ENCODE data around the gene ST3GAL2. TPM values are rescaled to one million over a fixed set of nuclear protein-coding genes. Genes with fewer than 3 reads are reported as not detected.

ST3GAL2 gene
- polyA plus RNA-seq, 2 of the 4 experiments (the other 2 are of a cell fraction): 11.1 to 16.3 TPM

GRCh38 chr16:70437017-70437581 is 1.8 kb downstream of the ST3GAL2 start:
- Histone ChIP-seq H3K4me2 (peak overlapping the region; percentile 89), H3K4me1 (peaks cover 59% of the 10 kb centered on the region), H3K4me3 (peak overlapping the region; percentile 69), H3K9me3 (no peaks in the 10 kb centered on the region), H3K27ac (peak overlapping the region; percentile 1 to 98; a peak in 4 of 6 replicates)
- no peak for TF ChIP-seq HOXA7 (CRISPR knock-in tag; IDR thresholded peaks at IDR 0.05)
- no peak for TF ChIP-seq EHMT2 (IDR thresholded peaks at IDR 0.05; ENCODE audit: low read depth)
- TF ChIP-seq TP53 (CRISPR knock-in tag; IDR thresholded peaks at IDR 0.05): no peak
- TF ChIP-seq BCL3 (IDR thresholded peaks at IDR 0.05): no peak
- TF ChIP-seq E2F6 (IDR thresholded peaks at IDR 0.05; ENCODE audit: borderline replicate concordance, low read depth): no peak
- no peak for TF ChIP-seq JUN (IDR thresholded peaks at IDR 0.05)
- no peak for TF ChIP-seq CHD4 (IDR thresholded peaks at IDR 0.05; ENCODE audit: borderline replicate concordance)
- no peak for TF ChIP-seq POLR2AphosphoS2 (conservative IDR thresholded peaks at IDR 0.05; ENCODE audit: low read length)
- no peak for TF ChIP-seq ELK1 (IDR thresholded peaks at IDR 0.05; ENCODE audit: low read depth, low read length)
- no peak for TF ChIP-seq EP300 (IDR thresholded peaks at IDR 0.05)
- no peak for TF ChIP-seq MAFK (IDR thresholded peaks at IDR 0.05; ENCODE audit: partially characterized antibody)
- no peak for TF ChIP-seq GATA3 (IDR thresholded peaks at IDR 0.05; ENCODE audit: borderline replicate concordance)
- TF ChIP-seq REST (IDR thresholded peaks at IDR 0.05): no peak
- no peak for TF ChIP-seq MAX (IDR thresholded peaks at IDR 0.05)
- no peak for TF ChIP-seq KDM1A (IDR thresholded peaks at IDR 0.05; ENCODE audit: low read depth)
- TF ChIP-seq POLR2A (IDR thresholded peaks at IDR 0.05; ENCODE audit: low read length): no peak
- WGBS (ENCODE audit: missing lambda C conversion rate): 77% methylated on average over 5 of the region's 5 CpGs
- ChIA-PET CTCF (interaction anchor here (0.8 to 1.5 kb wide), 2 partner anchors 12 to 20 kb away, joined by 3 to 4 read pairs; no protein-coding TSS in a partner anchor), POLR2A (interaction anchor here (3.6 kb wide), 1 partner anchor 56 kb away, joined by 20 read pairs; no protein-coding TSS in a partner anchor)
- DNase-seq (ENCODE audit: low read depth in 1 of 2, low spot score in 1 of 2) (no peak), ATAC-seq (no peak), FAIRE-seq (no peak)

- H3K4me3 ChIP-seq: no peak overlapping the region
- H3K27ac ChIP-seq: peak overlapping the region in 1 of 2 experiments; percentile 72; a peak in 3 of 6 replicates
- no peak overlapping the region for H3K4me2 ChIP-seq
- H3K9me3 ChIP-seq: no peaks in the 10 kb centered on the region
- ATAC-seq (no peak), FAIRE-seq (no peak), DNase-seq (ENCODE audit: low read depth in 1 of 2, low spot score in 1 of 2) (no peak)
- POLR2A ChIA-PET: interaction anchor here (3.0 kb wide), 1 partner anchor 53 kb away, joined by 8 read pairs; no protein-coding TSS in a partner anchor
- 89% methylated on average over 6 of the region's 6 CpGs for WGBS (ENCODE audit: missing lambda C conversion rate)
- peaks cover 74% of the 10 kb centered on the region for H3K4me1 ChIP-seq
- CTCF ChIA-PET: interaction anchor here (0.8 to 2.3 kb wide), 3 partner anchors 13 to 36 kb away, joined by 3 to 7 read pairs (median 3); partner anchors contain the start of gene FCSK
- TF ChIP-seq PBX3 (IDR thresholded peaks at IDR 0.05): no peak
- no peak for TF ChIP-seq TFCP2L1 (CRISPR knock-in tag; IDR thresholded peaks at IDR 0.05)
- no peak for TF ChIP-seq ELK1 (IDR thresholded peaks at IDR 0.05; ENCODE audit: low read depth, low read length)
- TF ChIP-seq HOXB5 (CRISPR knock-in tag; IDR thresholded peaks at IDR 0.05): no peak
- TF ChIP-seq BHLHE40 (IDR thresholded peaks at IDR 0.05; ENCODE audit: low read depth, low read length): no peak
- TF ChIP-seq CBX2 (IDR thresholded peaks at IDR 0.05; ENCODE audit: borderline replicate concordance, low read depth): no peak
- TF ChIP-seq HEYL (CRISPR knock-in tag; IDR thresholded peaks at IDR 0.05): no peak
- no peak for TF ChIP-seq JUN (IDR thresholded peaks at IDR 0.05)
- no peak for TF ChIP-seq E2F6 (IDR thresholded peaks at IDR 0.05; ENCODE audit: borderline replicate concordance, low read depth)
- TF ChIP-seq NR3C1 (IDR thresholded peaks at IDR 0.05): no peak
- no peak for TF ChIP-seq GATA3 (IDR thresholded peaks at IDR 0.05; ENCODE audit: borderline replicate concordance)
- no peak for TF ChIP-seq NPAS2 (CRISPR knock-in tag; IDR thresholded peaks at IDR 0.05; ENCODE audit: borderline replicate concordance)
- TF ChIP-seq FOXS1 (CRISPR knock-in tag; IDR thresholded peaks at IDR 0.05): no peak
These were observed 4.2 kb downstream of the ST3GAL2 start for GRCh38 chr16:70434484-70435260.
